PC-9 (cell line): Measurements from ENCODE around the gene FAM184A. TPM values are rescaled to one million over a fixed set of nuclear protein-coding genes. Genes with fewer than 3 reads are reported as not detected.

Experiments used
- BruUV-seq: library from RNA; stranded (reverse); fragments of 400-500 nt; replicated peaks from 2 replicates; lab custom pipeline; 2021; lab: Mats Ljungman, UMichigan
- CTCF ChIA-PET: fragments of 300-600 bp; sonication (Branson Sonifier 250); formaldehyde crosslinking; loops from one replicate; lab custom pipeline; 2022; ENCODE audit warnings: antibody characterized with exemption; lab: Charles Lee
- POLR2A ChIA-PET: fragments of 300-600 bp; sonication (Branson Sonifier 250); formaldehyde crosslinking; loops from one replicate; lab custom pipeline; 2022; ENCODE audit warnings: antibody characterized with exemption; ENCODE audit not compliant: unreplicated experiment; lab: Charles Lee
- DNase-seq, 2 experiments: peaks; one replicate each; pipeline versions ENCODE4 v3.0.0 to v3.0.0-alpha.2; 2015 to 2022; ENCODE audit warnings: mixed read lengths in 1 of 2
- H2AFZ ChIP-seq: fragments of 200-600 bp; sonication (generic); 2 replicates; pipeline ENCODE4 v1.8.1; 2017; ENCODE audit warnings: antibody characterized with exemption
- H3F3A ChIP-seq: fragments of 200-600 bp; sonication (generic); 2 replicates; pipeline ENCODE4 v1.8.1; 2017; ENCODE audit warnings: antibody characterized with exemption, mild to moderate bottlenecking, low read depth; ENCODE audit not compliant: insufficient read depth
- H3K27ac ChIP-seq: fragments of 200-600 bp; sonication (generic); 2 replicates; pipeline ENCODE4 v1.6.1; 2016; ENCODE audit warnings: mixed run types
- H3K27me3 ChIP-seq: fragments of 200-600 bp; sonication (generic); 2 replicates; pipeline ENCODE4 v1.6.1; 2016; ENCODE audit warnings: low read depth, mixed run types; ENCODE audit not compliant: insufficient read depth
- H3K36me3 ChIP-seq: fragments of 200-600 bp; sonication (generic); 2 replicates; pipeline ENCODE4 v1.6.1; 2016; ENCODE audit warnings: low read depth, mixed run types
- H3K4me1 ChIP-seq: fragments of 200-600 bp; sonication (generic); replicated peaks from 2 replicates; pipeline ENCODE4 v1.6.1; 2016; ENCODE audit warnings: mixed run types; ENCODE audit not compliant: insufficient read depth
- H3K4me2 ChIP-seq: fragments of 200-600 bp; sonication (generic); 2 replicates; pipeline ENCODE4 v1.6.1; 2017; ENCODE audit warnings: mixed run types
- H3K4me3 ChIP-seq: fragments of 200-600 bp; sonication (generic); 2 replicates; pipeline ENCODE4 v1.6.1; 2016; ENCODE audit warnings: mixed run types
- H3K79me2 ChIP-seq: fragments of 200-600 bp; sonication (generic); 2 replicates; pipeline ENCODE4 v1.6.1; 2017; ENCODE audit warnings: low read depth, mixed run types
- H3K9me2 ChIP-seq: fragments of 200-600 bp; sonication (generic); 2 replicates; pipeline ENCODE4 v1.8.1; 2017; ENCODE audit warnings: mild to moderate bottlenecking; ENCODE audit not compliant: insufficient read depth
- H3K9me3 ChIP-seq: fragments of 200-600 bp; sonication (generic); 2 replicates; pipeline ENCODE4 v1.8.1; 2016; ENCODE audit warnings: low read depth; ENCODE audit not compliant: insufficient read depth
- H4K20me1 ChIP-seq: fragments of 200-600 bp; sonication (generic); 2 replicates; pipeline ENCODE4 v1.8.1; 2017; ENCODE audit not compliant: insufficient read depth
- EZH2 ChIP-seq: fragments of 200-600 bp; sonication (generic); IDR thresholded peaks from 2 replicates; pipeline ENCODE4 v1.8.0; 2017; ENCODE audit warnings: antibody characterized with exemption, low read depth
- intact Hi-C: fragments of 100-400 bp; cut with micrococcal nuclease; formaldehyde crosslinking; loops from one replicate; pipeline ENCODE4 v1.10.0; 2022; ENCODE audit not compliant: unreplicated experiment
- total RNA-seq: library from RNA; stranded (reverse); gene quantifications from 2 replicates; pipeline ENCODE4 v1.2.3, GENCODE V29; 2021
- TF ChIP-seq, protein P1 (sequence below): fragments of 200-600 bp; sonication (generic); conservative IDR thresholded peaks from 2 replicates; pipeline ENCODE4 v1.6.1; 2017; ENCODE audit warnings: mixed run types, antibody characterized with exemption, mild to moderate bottlenecking, moderate library complexity

Gene FAM184A
- total RNA-seq, 1 experiment from 2014 or later = 0.85 TPM

- intact Hi-C loops = no loop called here
- ChIA-PET POLR2A (no interaction called here), CTCF (no interaction called here)
- no peak for TF ChIP-seq EZH2
- TF ChIP-seq, protein P1, sequence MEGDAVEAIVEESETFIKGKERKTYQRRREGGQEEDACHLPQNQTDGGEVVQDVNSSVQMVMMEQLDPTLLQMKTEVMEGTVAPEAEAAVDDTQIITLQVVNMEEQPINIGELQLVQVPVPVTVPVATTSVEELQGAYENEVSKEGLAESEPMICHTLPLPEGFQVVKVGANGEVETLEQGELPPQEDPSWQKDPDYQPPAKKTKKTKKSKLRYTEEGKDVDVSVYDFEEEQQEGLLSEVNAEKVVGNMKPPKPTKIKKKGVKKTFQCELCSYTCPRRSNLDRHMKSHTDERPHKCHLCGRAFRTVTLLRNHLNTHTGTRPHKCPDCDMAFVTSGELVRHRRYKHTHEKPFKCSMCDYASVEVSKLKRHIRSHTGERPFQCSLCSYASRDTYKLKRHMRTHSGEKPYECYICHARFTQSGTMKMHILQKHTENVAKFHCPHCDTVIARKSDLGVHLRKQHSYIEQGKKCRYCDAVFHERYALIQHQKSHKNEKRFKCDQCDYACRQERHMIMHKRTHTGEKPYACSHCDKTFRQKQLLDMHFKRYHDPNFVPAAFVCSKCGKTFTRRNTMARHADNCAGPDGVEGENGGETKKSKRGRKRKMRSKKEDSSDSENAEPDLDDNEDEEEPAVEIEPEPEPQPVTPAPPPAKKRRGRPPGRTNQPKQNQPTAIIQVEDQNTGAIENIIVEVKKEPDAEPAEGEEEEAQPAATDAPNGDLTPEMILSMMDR = no peak
- Histone ChIP-seq H3K4me3 (no peak overlapping the region), H3K27ac (no peak overlapping the region), H2AFZ (no peak overlapping the region), H3K4me1 (no peaks in the 10 kb centered on the region), H4K20me1 (no peaks in the 10 kb centered on the region), H3K36me3 (no peaks in the 10 kb centered on the region), H3K27me3 (no peaks in the 10 kb centered on the region), H3K79me2 (no peaks in the 10 kb centered on the region), H3K4me2 (no peak overlapping the region), H3K9me3 (no peaks in the 10 kb centered on the region), H3K9me2 (no peaks in the 10 kb centered on the region), H3F3A (no peaks in the 10 kb centered on the region)
- BruUV-seq = no TSS peak
- DNase-seq = no peak
Measured at GRCh38 chr6:119043265-119043664, 35.2 kb downstream of the FAM184A start.

DNA sequence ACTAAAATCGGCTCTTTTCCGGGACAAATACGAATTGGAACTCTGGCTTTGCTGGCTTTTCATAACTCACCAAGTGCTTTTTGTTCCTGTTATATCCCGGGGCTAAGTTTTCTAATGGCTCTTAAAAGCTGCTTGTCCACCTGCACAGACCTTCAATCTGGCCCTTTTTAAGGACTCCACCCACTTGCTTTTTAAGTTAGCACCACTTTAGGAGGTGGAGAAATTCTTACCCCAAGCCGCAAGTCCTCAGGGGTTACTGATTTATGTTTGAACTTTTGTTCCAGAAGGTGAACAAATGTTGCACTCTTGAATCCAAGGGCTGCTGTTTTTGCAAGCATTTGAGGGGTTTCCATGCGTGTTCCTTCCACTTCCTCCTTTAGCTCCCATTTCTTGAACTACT, 37.8 kb downstream of the FAM184A start:
- Histone ChIP-seq H3K9me3 (no peaks in the 10 kb centered on the region), H3K4me3 (no peak overlapping the region), H3F3A (no peaks in the 10 kb centered on the region), H2AFZ (no peak overlapping the region), H3K4me2 (no peak overlapping the region), H4K20me1 (no peaks in the 10 kb centered on the region), H3K79me2 (no peaks in the 10 kb centered on the region), H3K4me1 (no peaks in the 10 kb centered on the region), H3K36me3 (no peaks in the 10 kb centered on the region), H3K9me2 (no peaks in the 10 kb centered on the region), H3K27me3 (no peaks in the 10 kb centered on the region), H3K27ac (no peak overlapping the region)
- DNase-seq = no peak
- intact Hi-C loops = no loop called here
- CTCF ChIA-PET = no interaction called here
- TF ChIP-seq, protein P1 = no peak
- no peak for TF ChIP-seq EZH2
- no TSS peak for BruUV-seq
- POLR2A ChIA-PET = no interaction called here

DNA sequence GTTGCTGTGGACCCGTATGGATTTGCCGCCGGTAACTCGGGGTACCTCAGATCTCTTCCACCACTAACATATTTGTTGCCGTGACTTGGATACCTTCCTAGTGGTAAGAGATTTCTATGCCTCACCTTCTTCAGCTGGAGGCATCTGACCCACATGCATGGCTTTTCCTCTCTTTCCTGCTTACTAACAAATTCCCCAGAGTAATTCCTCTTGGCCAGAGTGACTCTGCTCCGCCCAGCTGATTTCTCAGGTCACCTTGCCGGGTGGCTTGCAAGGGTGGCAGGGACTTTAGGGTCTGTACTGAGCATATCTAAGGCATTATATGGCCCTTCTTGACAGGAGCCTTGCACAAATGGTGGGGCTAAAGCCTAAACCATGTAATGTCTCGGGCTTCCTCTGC, 38.2 kb downstream of the FAM184A start:
- Histone ChIP-seq H3K27ac (no peak overlapping the region), H3K27me3 (no peaks in the 10 kb centered on the region), H3K4me2 (no peak overlapping the region), H3F3A (no peaks in the 10 kb centered on the region), H3K9me2 (no peaks in the 10 kb centered on the region), H3K4me1 (no peaks in the 10 kb centered on the region), H3K9me3 (no peaks in the 10 kb centered on the region), H2AFZ (no peak overlapping the region), H3K36me3 (no peaks in the 10 kb centered on the region), H4K20me1 (no peaks in the 10 kb centered on the region), H3K79me2 (no peaks in the 10 kb centered on the region), H3K4me3 (no peak overlapping the region)
- DNase-seq = no peak
- CTCF ChIA-PET = no interaction called here
- POLR2A ChIA-PET = no interaction called here
- BruUV-seq = no TSS peak
- no peak for TF ChIP-seq EZH2
- TF ChIP-seq, protein P1 = no peak
- intact Hi-C loops = no loop called here
